ENCODE measurements around the gene IQGAP1.

- TF ChIP-seq NPAS2 (CRISPR knock-in tag; IDR thresholded peaks at IDR 0.05; ENCODE audit: borderline replicate concordance): no peak
- TF ChIP-seq KDM5A (IDR thresholded peaks at IDR 0.05): no peak
- no peak for TF ChIP-seq REST (IDR thresholded peaks at IDR 0.05)
- no peak for TF ChIP-seq CTCF (IDR thresholded peaks at IDR 0.05)
- TF ChIP-seq ELK1 (IDR thresholded peaks at IDR 0.05; ENCODE audit: low read depth, low read length): no peak
- no peak for TF ChIP-seq BHLHE40 (IDR thresholded peaks at IDR 0.05; ENCODE audit: low read depth, low read length)
These were observed 140.9 kb downstream of the IQGAP1 start for GRCh38 chr15:90529011-90529370.

Measured in A549 (cell line).